ENCODE measurements around the gene CC2D2A. TPM values are rescaled to one million over a fixed set of nuclear protein-coding genes. Genes with fewer than 3 reads are reported as not detected.

The CC2D2A gene
- total and polyA plus RNA-seq, 9 of the 15 experiments (the other 6 are each of a cell fraction or from before 2014, with no cell fraction given), result 0.36 to 2.5 (median 1.6) TPM

DNA sequence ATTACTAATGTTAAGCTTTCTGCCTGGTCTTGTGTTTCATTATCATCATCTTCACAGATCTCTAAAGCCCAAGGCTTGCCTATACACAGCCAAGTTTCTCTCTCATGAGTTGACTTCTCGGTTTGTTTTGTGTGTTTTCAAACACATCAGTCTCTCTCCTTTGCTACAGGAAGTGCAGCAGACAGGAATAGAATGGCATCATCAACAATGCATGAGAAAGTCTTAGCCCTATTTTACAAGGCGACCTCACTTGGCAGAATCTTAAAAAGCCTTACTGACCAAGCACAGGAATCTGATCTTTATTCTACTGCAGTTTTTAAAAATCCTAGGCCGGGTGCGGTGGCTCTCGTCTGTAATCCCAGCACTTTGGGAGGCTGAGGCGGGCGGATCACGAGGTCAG is 36.8 kb downstream of the CC2D2A start:
- no peak overlapping the region for H3K4me3 ChIP-seq
- FAIRE-seq, result no peak
- H3K9ac ChIP-seq (ENCODE audit: insufficient read depth in 1 of 2, low read depth in 2 of 2, low read length in 2 of 2), result no peak overlapping the region
- no peaks in the 10 kb centered on the region for H3K4me1 ChIP-seq (replicated peaks in 1 of 2; ENCODE audit: control insufficient read depth in 2 of 2, insufficient read depth in 2 of 2, low read length in 2 of 2)
- no peak overlapping the region for H3K4me2 ChIP-seq (ENCODE audit: insufficient read depth, low read length)
- no peaks in the 10 kb centered on the region for H3K9me3 ChIP-seq (replicated peaks; ENCODE audit: control insufficient read depth, insufficient read depth, low read depth, low read length)
- in situ Hi-C loops (cut with MboI), result no loop called here
- ChIA-PET CTCF (ENCODE audit: low intra/inter-chr PET ratio) (no interaction called here), POLR2A (interaction anchor here (0.6 kb wide), 1 partner anchor 11 kb away, joined by 3 read pairs; no protein-coding TSS in a partner anchor)
- H3K79me2 ChIP-seq (ENCODE audit: control insufficient read depth, insufficient read depth, low read length), result no peaks in the 10 kb centered on the region
- H4K20me1 ChIP-seq (replicated peaks; ENCODE audit: control insufficient read depth, insufficient read depth, low read length), result no peaks in the 10 kb centered on the region
- TF ChIP-seq PTRF (tag; IDR thresholded peaks at IDR 0.05), result no peak
- TF ChIP-seq, protein P1, sequence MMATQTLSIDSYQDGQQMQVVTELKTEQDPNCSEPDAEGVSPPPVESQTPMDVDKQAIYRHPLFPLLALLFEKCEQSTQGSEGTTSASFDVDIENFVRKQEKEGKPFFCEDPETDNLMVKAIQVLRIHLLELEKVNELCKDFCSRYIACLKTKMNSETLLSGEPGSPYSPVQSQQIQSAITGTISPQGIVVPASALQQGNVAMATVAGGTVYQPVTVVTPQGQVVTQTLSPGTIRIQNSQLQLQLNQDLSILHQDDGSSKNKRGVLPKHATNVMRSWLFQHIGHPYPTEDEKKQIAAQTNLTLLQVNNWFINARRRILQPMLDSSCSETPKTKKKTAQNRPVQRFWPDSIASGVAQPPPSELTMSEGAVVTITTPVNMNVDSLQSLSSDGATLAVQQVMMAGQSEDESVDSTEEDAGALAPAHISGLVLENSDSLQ (IDR thresholded peaks at IDR 0.05), result no peak
- TF ChIP-seq, protein P2, sequence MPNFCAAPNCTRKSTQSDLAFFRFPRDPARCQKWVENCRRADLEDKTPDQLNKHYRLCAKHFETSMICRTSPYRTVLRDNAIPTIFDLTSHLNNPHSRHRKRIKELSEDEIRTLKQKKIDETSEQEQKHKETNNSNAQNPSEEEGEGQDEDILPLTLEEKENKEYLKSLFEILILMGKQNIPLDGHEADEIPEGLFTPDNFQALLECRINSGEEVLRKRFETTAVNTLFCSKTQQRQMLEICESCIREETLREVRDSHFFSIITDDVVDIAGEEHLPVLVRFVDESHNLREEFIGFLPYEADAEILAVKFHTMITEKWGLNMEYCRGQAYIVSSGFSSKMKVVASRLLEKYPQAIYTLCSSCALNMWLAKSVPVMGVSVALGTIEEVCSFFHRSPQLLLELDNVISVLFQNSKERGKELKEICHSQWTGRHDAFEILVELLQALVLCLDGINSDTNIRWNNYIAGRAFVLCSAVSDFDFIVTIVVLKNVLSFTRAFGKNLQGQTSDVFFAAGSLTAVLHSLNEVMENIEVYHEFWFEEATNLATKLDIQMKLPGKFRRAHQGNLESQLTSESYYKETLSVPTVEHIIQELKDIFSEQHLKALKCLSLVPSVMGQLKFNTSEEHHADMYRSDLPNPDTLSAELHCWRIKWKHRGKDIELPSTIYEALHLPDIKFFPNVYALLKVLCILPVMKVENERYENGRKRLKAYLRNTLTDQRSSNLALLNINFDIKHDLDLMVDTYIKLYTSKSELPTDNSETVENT (CRISPR knock-in tag; IDR thresholded peaks at IDR 0.05), result no peak
- TF ChIP-seq RNF2 (IDR thresholded peaks at IDR 0.05), result no peak
- TF ChIP-seq MTA2 (IDR thresholded peaks at IDR 0.05; ENCODE audit: low read depth), result no peak
- TF ChIP-seq SMARCA5 (IDR thresholded peaks at IDR 0.05), result no peak
- TF ChIP-seq, protein P3, sequence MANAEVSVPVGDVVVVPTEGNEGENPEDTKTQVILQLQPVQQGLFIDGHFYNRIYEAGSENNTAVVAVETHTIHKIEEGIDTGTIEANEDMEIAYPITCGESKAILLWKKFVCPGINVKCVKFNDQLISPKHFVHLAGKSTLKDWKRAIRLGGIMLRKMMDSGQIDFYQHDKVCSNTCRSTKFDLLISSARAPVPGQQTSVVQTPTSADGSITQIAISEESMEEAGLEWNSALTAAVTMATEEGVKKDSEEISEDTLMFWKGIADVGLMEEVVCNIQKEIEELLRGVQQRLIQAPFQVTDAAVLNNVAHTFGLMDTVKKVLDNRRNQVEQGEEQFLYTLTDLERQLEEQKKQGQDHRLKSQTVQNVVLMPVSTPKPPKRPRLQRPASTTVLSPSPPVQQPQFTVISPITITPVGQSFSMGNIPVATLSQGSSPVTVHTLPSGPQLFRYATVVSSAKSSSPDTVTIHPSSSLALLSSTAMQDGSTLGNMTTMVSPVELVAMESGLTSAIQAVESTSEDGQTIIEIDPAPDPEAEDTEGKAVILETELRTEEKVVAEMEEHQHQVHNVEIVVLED (CRISPR knock-in tag; IDR thresholded peaks at IDR 0.05), result no peak
- TF ChIP-seq HDGF (IDR thresholded peaks at IDR 0.05), result no peak
- TF ChIP-seq, protein P4, sequence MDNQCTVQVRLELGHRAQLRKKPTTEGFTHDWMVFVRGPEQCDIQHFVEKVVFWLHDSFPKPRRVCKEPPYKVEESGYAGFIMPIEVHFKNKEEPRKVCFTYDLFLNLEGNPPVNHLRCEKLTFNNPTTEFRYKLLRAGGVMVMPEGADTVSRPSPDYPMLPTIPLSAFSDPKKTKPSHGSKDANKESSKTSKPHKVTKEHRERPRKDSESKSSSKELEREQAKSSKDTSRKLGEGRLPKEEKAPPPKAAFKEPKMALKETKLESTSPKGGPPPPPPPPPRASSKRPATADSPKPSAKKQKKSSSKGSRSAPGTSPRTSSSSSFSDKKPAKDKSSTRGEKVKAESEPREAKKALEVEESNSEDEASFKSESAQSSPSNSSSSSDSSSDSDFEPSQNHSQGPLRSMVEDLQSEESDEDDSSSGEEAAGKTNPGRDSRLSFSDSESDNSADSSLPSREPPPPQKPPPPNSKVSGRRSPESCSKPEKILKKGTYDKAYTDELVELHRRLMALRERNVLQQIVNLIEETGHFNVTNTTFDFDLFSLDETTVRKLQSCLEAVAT (IDR thresholded peaks at IDR 0.05), result no peak
- no peak for TF ChIP-seq PTBP1 (IDR thresholded peaks at IDR 0.05; ENCODE audit: low read depth, low read length)
- TF ChIP-seq, protein P5, sequence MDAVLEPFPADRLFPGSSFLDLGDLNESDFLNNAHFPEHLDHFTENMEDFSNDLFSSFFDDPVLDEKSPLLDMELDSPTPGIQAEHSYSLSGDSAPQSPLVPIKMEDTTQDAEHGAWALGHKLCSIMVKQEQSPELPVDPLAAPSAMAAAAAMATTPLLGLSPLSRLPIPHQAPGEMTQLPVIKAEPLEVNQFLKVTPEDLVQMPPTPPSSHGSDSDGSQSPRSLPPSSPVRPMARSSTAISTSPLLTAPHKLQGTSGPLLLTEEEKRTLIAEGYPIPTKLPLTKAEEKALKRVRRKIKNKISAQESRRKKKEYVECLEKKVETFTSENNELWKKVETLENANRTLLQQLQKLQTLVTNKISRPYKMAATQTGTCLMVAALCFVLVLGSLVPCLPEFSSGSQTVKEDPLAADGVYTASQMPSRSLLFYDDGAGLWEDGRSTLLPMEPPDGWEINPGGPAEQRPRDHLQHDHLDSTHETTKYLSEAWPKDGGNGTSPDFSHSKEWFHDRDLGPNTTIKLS (IDR thresholded peaks at IDR 0.05; ENCODE audit: borderline replicate concordance, low read depth), result no peak
- no peak for TF ChIP-seq SNRNP70 (optimal IDR thresholded peaks at IDR 0.05; ENCODE audit: low read depth, low read length)
- H3K27ac ChIP-seq (ENCODE audit: extremely low read depth, low read depth, low read length), result no peak overlapping the region
- no peak for ATAC-seq
- no peaks in the 10 kb centered on the region for H3K9me1 ChIP-seq (ENCODE audit: control insufficient read depth, insufficient read depth, low read length)
- WGBS (ENCODE audit: insufficient coverage, low coverage, missing lambda C conversion rate), result 61% methylated on average over 8 of the region's 8 CpGs
- H2AFZ ChIP-seq (ENCODE audit: low read depth, low read length), result no peak overlapping the region
- DNase-seq (ENCODE audit: extremely low read depth in 1 of 4, low spot score in 3 of 4), result no peak
- BruUV-seq (replicated peaks), result no TSS peak
- no peaks in the 10 kb centered on the region for H3K36me3 ChIP-seq (ENCODE audit: control insufficient read depth, insufficient read depth, low read length)
- intact Hi-C loops (cut with micrococcal nuclease), result no loop called here
- no peaks in the 10 kb centered on the region for H3K27me3 ChIP-seq (ENCODE audit: control insufficient read depth in 2 of 2, insufficient read depth in 2 of 2, low read length in 2 of 2)

All from K562 (cell line).